ENCODE results near the gene METTL17.
"Not testable (repeated sequence)": the region's sequence is repeated elsewhere in the genome, so short reads cannot be mapped to it uniquely, and the experiment has no call there.

METTL17 gene

DNA sequence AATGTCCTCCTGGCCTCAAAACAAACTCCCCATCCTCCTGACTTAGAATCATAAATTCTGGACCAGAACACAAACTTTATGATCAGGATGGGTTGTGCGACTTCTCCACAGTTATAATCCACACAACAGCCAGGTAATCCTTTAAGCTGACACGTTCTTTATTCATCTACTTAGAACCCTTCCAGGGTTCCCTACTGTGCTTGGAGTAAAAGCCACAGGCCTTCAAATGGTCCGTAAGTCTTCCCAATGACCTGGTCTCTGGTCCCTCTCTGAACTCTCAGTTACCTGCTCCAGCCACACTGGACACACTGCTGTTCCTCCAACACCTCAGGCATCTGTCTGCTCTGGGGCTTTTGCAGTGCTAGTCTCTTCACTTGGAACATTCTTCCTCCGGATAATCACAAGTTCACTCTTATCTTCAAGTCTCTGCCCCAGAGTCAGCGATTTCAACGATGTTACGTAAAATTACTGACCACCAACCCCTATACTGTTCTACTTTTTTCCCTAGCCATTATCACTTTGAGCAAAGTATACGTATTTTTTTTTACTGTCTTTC lies 50.7 kb downstream of the METTL17 start:
- Histone ChIP-seq H3K4me1 (ENCODE audit: insufficient read depth, low read length) (peaks cover 32% of the 10 kb centered on the region), H3K9ac (ENCODE audit: low read length) (no peak overlapping the region), H3K36me3 (ENCODE audit: insufficient read depth, low read length) (no peaks in the 10 kb centered on the region), H3K27ac (ENCODE audit: low read depth, low read length) (no peak overlapping the region), H3K4me3 (ENCODE audit: low read depth in 1 of 2, low read length in 2 of 2) (no peak overlapping the region), H3K27me3 (ENCODE audit: control insufficient read depth in 1 of 2, insufficient read depth in 2 of 2, low read length in 2 of 2) (no peaks in the 10 kb centered on the region), H3K9me3 (ENCODE audit: low read length) (no peaks in the 10 kb centered on the region)

DNA sequence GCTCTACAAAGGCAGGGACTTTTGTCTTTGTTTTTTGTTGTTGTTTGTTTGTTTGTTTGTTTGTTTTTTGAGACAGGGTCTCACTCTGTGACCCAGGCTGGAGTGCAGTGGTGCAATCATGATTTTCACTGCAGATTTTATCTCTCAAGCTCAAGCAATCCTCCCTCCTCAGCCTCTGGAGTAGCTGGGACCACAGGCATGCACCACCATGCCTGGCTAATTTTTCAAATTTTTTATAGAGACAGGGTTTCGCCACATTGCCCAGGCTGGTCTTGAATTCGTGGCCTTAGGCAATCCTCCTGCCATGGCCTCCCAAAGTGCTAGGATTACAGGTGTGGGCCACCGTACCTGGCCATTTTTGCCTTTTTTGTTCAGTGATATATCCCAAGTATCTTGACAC lies 51.2 kb downstream of the METTL17 start:
- not testable (repeated sequence) for H3K9ac ChIP-seq (ENCODE audit: low read length); H3K36me3 ChIP-seq (ENCODE audit: insufficient read depth, low read length); H3K27me3 ChIP-seq (ENCODE audit: control insufficient read depth in 1 of 2, insufficient read depth in 2 of 2, low read length in 2 of 2); H3K27ac ChIP-seq (ENCODE audit: low read depth, low read length); H3K4me3 ChIP-seq (ENCODE audit: low read depth in 1 of 2, low read length in 2 of 2); H3K9me3 ChIP-seq (ENCODE audit: low read length)
- H3K4me1 ChIP-seq (ENCODE audit: insufficient read depth, low read length), result peaks cover 32% of the 10 kb centered on the region

DNA sequence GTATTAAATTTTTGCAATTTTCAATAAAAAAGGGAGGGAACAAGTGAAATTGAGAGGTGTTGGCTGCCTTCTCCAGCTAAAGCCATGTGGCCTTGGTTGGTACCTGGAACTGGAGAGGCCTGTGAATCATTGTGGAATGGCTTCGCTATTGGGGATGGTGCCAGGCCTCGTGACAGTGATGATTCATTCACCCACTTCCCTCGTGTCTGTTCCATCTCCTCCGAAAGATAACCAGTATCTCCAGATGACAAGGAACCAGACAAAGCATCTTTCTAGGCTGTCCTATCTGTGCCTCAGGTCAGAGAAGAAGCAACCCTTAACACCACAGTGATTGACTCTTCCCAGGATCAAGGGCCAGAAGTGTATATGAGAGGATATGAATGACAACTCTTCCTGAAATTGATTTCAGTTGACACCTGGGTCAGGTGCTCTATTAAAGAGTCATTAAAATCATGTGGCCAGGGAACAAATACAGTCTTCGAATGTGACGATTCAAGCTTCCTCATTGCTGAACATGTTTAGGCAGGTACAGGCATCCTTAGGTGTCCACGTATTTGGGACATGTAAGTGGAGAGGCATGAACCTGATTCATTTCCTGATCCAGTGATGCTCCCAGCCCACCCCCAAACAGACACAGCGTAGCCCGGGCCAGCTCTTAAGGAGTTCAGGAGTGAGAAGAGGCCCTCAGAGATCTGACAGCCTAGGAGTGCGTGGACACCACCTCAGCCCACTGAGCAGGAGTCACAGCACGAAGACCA lies 52.1 kb downstream of the METTL17 start, which contains the start of gene RNASE7:
RNASE7 (plus strand) TSS at position 687 of the 758 bp plus-strand sequence. CDS start 631 bp downstream, outside the sequence.
- no peak within 1 kb of the TSS for H3K4me3 ChIP-seq (ENCODE audit: low read depth in 1 of 2, low read length in 2 of 2)
- H3K9ac ChIP-seq (ENCODE audit: low read length), result no peak within 1 kb of the TSS
- no peaks in the 10 kb centered on the region for H3K9me3 ChIP-seq (ENCODE audit: low read length)
- H3K4me1 ChIP-seq (ENCODE audit: insufficient read depth, low read length), result peaks cover 32% of the 10 kb centered on the region
- H3K36me3 ChIP-seq (ENCODE audit: insufficient read depth, low read length), result no peaks in the 10 kb centered on the region
- no peak within 1 kb of the TSS for H3K27ac ChIP-seq (ENCODE audit: low read depth, low read length)
- H3K27me3 ChIP-seq (ENCODE audit: control insufficient read depth in 1 of 2, insufficient read depth in 2 of 2, low read length in 2 of 2), result no peaks in the 10 kb centered on the region

DNA sequence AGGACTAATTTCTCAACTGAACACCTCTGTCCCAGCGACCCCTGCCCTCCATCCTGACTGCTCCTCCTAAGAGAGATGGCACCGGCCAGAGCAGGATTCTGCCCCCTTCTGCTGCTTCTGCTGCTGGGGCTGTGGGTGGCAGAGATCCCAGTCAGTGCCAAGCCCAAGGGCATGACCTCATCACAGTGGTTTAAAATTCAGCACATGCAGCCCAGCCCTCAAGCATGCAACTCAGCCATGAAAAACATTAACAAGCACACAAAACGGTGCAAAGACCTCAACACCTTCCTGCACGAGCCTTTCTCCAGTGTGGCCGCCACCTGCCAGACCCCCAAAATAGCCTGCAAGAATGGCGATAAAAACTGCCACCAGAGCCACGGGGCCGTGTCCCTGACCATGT lies 53.1 kb downstream of the METTL17 start:
- Histone ChIP-seq H3K9ac (ENCODE audit: low read length) (no peak overlapping the region), H3K27ac (ENCODE audit: low read depth, low read length) (no peak overlapping the region), H3K36me3 (ENCODE audit: insufficient read depth, low read length) (no peaks in the 10 kb centered on the region), H3K9me3 (ENCODE audit: low read length) (no peaks in the 10 kb centered on the region), H3K4me3 (ENCODE audit: low read depth in 1 of 2, low read length in 2 of 2) (no peak overlapping the region), H3K4me1 (ENCODE audit: insufficient read depth, low read length) (peaks cover 30% of the 10 kb centered on the region), H3K27me3 (ENCODE audit: control insufficient read depth in 1 of 2, insufficient read depth in 2 of 2, low read length in 2 of 2) (no peaks in the 10 kb centered on the region)

DNA sequence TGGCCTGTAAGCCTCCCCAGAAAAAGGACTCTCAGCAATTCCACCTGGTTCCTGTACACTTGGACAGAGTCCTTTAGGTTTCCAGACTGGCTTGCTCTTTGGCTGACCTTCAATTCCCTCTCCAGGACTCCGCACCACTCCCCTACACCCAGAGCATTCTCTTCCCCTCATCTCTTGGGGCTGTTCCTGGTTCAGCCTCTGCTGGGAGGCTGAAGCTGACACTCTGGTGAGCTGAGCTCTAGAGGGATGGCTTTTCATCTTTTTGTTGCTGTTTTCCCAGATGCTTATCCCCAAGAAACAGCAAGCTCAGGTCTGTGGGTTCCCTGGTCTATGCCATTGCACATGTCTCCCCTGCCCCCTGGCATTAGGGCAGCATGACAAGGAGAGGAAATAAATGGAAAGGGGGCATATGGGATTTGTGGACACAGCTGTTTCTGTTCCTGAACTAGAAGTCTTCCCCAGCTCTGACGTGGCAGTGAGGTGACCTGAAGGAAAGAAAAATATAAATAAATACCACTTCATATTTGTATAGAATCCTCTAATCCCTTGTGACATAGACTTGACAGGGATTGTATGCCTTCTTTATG lies 53.7 kb downstream of the METTL17 start:
- Histone ChIP-seq H3K36me3 (ENCODE audit: insufficient read depth, low read length) (no peaks in the 10 kb centered on the region), H3K27ac (ENCODE audit: low read depth, low read length) (no peak overlapping the region), H3K27me3 (ENCODE audit: control insufficient read depth in 1 of 2, insufficient read depth in 2 of 2, low read length in 2 of 2) (no peaks in the 10 kb centered on the region), H3K4me1 (ENCODE audit: insufficient read depth, low read length) (peaks cover 25% of the 10 kb centered on the region), H3K9me3 (ENCODE audit: low read length) (no peaks in the 10 kb centered on the region), H3K9ac (ENCODE audit: low read length) (no peak overlapping the region), H3K4me3 (ENCODE audit: low read depth in 1 of 2, low read length in 2 of 2) (no peak overlapping the region)

DNA sequence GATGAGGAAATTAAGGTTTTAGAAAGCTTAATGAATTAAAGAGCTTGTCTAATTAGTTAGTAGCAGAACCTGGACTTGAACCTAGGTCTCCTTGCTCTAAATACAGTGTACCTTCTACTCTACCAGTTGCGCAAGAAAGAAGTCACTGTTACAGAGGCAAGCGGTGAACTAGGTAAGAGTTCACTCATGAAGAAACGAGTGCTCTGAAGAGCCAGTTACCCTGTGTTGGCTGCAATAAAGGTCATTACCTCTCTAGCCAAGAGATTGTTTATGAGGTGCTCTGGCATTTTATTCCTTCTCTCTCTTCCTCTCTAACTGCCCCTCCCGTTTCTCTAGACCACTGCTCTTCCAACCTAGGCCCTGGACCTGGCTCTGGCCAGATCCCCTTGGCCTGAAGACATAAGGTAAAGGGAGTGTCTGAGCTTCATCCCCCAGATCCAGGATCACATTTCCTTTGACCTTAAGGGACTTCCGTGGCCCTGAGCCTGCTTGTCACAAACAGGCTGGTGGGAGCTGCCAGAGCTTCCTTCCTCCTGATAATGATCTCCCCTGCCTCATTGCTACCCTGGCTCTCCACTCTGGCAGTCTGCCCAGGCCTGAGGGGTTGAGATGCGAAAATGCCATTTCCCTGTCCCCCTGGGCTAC lies 54.3 kb downstream of the METTL17 start:
- H3K4me1 ChIP-seq (ENCODE audit: insufficient read depth, low read length), result peaks cover 19% of the 10 kb centered on the region
- H3K9me3 ChIP-seq (ENCODE audit: low read length), result no peaks in the 10 kb centered on the region
- no peak overlapping the region for H3K4me3 ChIP-seq (ENCODE audit: low read depth in 1 of 2, low read length in 2 of 2)
- H3K27me3 ChIP-seq (ENCODE audit: control insufficient read depth in 1 of 2, insufficient read depth in 2 of 2, low read length in 2 of 2), result no peaks in the 10 kb centered on the region
- H3K9ac ChIP-seq (ENCODE audit: low read length), result no peak overlapping the region
- no peak overlapping the region for H3K27ac ChIP-seq (ENCODE audit: low read depth, low read length)
- no peaks in the 10 kb centered on the region for H3K36me3 ChIP-seq (ENCODE audit: insufficient read depth, low read length)
